Limb (tissue), 2 donors: ENCODE measurements around the gene OOSP2.

Source experiments
- DNase-seq, 2 donors: peaks; one replicate each; pipeline ENCODE4 v3.0.0-alpha.2; 2016; ENCODE audit errors: extremely low spot score in 2 of 2

The OOSP2 gene

GRCh38 chr11:60078745-60079144 lies 38.5 kb downstream of the OOSP2 start:
- DNase-seq = no peak

- no peak for DNase-seq
These were observed 40.3 kb downstream of the OOSP2 start for GRCh38 chr11:60080535-60080934.

- no peak for DNase-seq
These were observed 44.5 kb downstream of the OOSP2 start for GRCh38 chr11:60084631-60085273.

- DNase-seq = no peak
These were observed 45.7 kb downstream of the OOSP2 start for GRCh38 chr11:60085909-60086308.

GRCh38 chr11:60087239-60087638 lies 47.0 kb downstream of the OOSP2 start:
- DNase-seq = no peak

- no peak for DNase-seq
These were observed 48.2 kb downstream of the OOSP2 start, which contains the start of gene MS4A2 for GRCh38 chr11:60088364-60088763. Gene MS4A2 (plus strand): TSS chr11:60088664. CDS start chr11:60088766, 102 bp downstream.

GRCh38 chr11:60095477-60096120 lies 55.4 kb downstream of the OOSP2 start:
- no peak for DNase-seq

GRCh38 chr11:60097189-60097588 lies 57.0 kb downstream of the OOSP2 start:
- DNase-seq = no peak
